RPMI7951 (cell line): ENCODE results near the gene ASB10. TPM values are rescaled to one million over a fixed set of nuclear protein-coding genes. Genes with fewer than 3 reads are reported as not detected.

ENCODE experiments used
- DNase-seq: peaks from one replicate; pipeline ENCODE4 v3.0.0-alpha.2; 2012; ENCODE audit warnings: low read depth
- total RNA-seq: library from RNA; depleted of rRNA; stranded (reverse); fragments of >200 nt; shearing (Covaris generic); gene quantifications from 2 replicates; pipeline ENCODE4 v1.2.3, GENCODE V29; 2014

The ASB10 gene
- total RNA-seq, 1 experiment from 2014 or later = not detected

GRCh38 chr7:151135866-151136843 is 50.9 kb downstream of the ASB10 start:
- no peak for DNase-seq

- DNase-seq = no peak
Observed at GRCh38 chr7:151135525-151135845, 51.6 kb downstream of the ASB10 start.

- DNase-seq = no peak
Observed at GRCh38 chr7:151134743-151135524, 52.1 kb downstream of the ASB10 start.

GRCh38 chr7:151133986-151134742 is 52.9 kb downstream of the ASB10 start:
- no peak for DNase-seq

GRCh38 chr7:151133266-151133985 is 53.6 kb downstream of the ASB10 start:
- no peak for DNase-seq

- DNase-seq = no peak
Observed at GRCh38 chr7:151132461-151133205, 54.4 kb downstream of the ASB10 start.

GRCh38 chr7:151131592-151132293 is 55.3 kb downstream of the ASB10 start:
- no peak for DNase-seq

GRCh38 chr7:151131224-151131591 is 55.8 kb downstream of the ASB10 start:
- DNase-seq = no peak

- no peak for DNase-seq
Observed at GRCh38 chr7:151130741-151131157, 56.3 kb downstream of the ASB10 start.

GRCh38 chr7:151129960-151130591 is 57.0 kb downstream of the ASB10 start:
- DNase-seq = no peak

GRCh38 chr7:151129117-151129959 is 57.7 kb downstream of the ASB10 start:
- DNase-seq = no peak

GRCh38 chr7:151128716-151129115 is 58.3 kb downstream of the ASB10 start:
- no peak for DNase-seq

- DNase-seq = no peak
Observed at GRCh38 chr7:151128144-151128543, 58.9 kb downstream of the ASB10 start.

GRCh38 chr7:151126491-151127137 is 60.4 kb downstream of the ASB10 start:
- no peak for DNase-seq

- DNase-seq = no peak
Observed at GRCh38 chr7:151125846-151126481, 61.1 kb downstream of the ASB10 start.
